HG02571 (cell line): ENCODE results near the gene JPH4.

Source experiments
- ATAC-seq: cut with Tn5 transposase; IDR thresholded peaks from one replicate; pipeline ENCODE4 v1.9.1; 2021; ENCODE audit warnings: mild to moderate bottlenecking, moderate library complexity; ENCODE audit not compliant: unreplicated experiment

Gene JPH4

GRCh38 chr14:23578560-23579310, at the start of gene JPH4:
Gene JPH4 (minus strand): TSS chr14:23578790. CDS start chr14:23577453, 1,337 bp downstream.
- ATAC-seq, result no peak

- no peak for ATAC-seq
Observed at GRCh38 chr14:23627961-23628360, 49.4 kb upstream of the JPH4 start.

- ATAC-seq, result no peak
Observed at GRCh38 chr14:23626946-23627345, 48.4 kb upstream of the JPH4 start.

- no peak for ATAC-seq
Observed at GRCh38 chr14:23624830-23625404, 46.3 kb upstream of the JPH4 start.

GRCh38 chr14:23623962-23624361, 45.4 kb upstream of the JPH4 start:
- ATAC-seq, result no peak

- no peak for ATAC-seq
Observed at GRCh38 chr14:23622990-23623389, 44.4 kb upstream of the JPH4 start.

GRCh38 chr14:23621932-23622730, 43.5 kb upstream of the JPH4 start:
- ATAC-seq, result no peak

GRCh38 chr14:23621204-23621931, 42.8 kb upstream of the JPH4 start:
- ATAC-seq, result no peak

- no peak for ATAC-seq
Observed at GRCh38 chr14:23620177-23620702, 41.6 kb upstream of the JPH4 start.

- ATAC-seq, result no peak
Observed at GRCh38 chr14:23618415-23618988, 39.9 kb upstream of the JPH4 start.

- no peak for ATAC-seq
Observed at GRCh38 chr14:23617539-23617938, 38.9 kb upstream of the JPH4 start.

GRCh38 chr14:23615856-23616255, 37.3 kb upstream of the JPH4 start:
- no peak for ATAC-seq

GRCh38 chr14:23614395-23614828, 35.8 kb upstream of the JPH4 start:
- ATAC-seq, result no peak

- ATAC-seq, result no peak
Observed at GRCh38 chr14:23613242-23614070, 34.9 kb upstream of the JPH4 start.

GRCh38 chr14:23612802-23613201, 34.2 kb upstream of the JPH4 start:
- ATAC-seq, result no peak

- no peak for ATAC-seq
Observed at GRCh38 chr14:23612354-23612732, 33.8 kb upstream of the JPH4 start.

- ATAC-seq, result no peak
Observed at GRCh38 chr14:23610815-23611289, 32.3 kb upstream of the JPH4 start.

- ATAC-seq, result no peak
Observed at GRCh38 chr14:23610090-23610814, 31.7 kb upstream of the JPH4 start.
